ENCODE results near the gene C1QTNF2.
"Not testable (repeated sequence)": the region's sequence is repeated elsewhere in the genome, so short reads cannot be mapped to it uniquely, and the experiment has no call there.

Gene C1QTNF2

GRCh38 chr5:160341309-160341870 lies 29.0 kb downstream of the C1QTNF2 start:
- no peak for DNase-seq (ENCODE audit: low read depth)

DNA sequence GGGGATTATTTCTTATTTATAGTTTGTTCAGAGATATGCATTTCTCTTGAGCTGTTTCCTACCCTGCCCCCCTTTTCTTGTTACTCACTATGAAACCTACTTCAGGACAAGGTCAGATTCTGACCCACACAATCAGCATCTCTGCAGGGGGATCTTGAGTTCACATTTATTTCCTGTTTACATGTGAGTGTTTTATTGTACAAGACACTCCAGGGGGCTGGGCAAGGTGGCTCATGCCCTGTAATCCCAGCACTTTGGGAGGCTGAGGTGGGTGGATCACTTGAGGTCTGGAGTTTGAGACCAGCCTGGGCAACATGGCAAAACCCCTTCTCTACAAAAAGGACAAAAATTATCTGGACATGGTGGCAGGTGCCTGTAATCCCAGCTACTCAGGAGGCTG lies 29.9 kb downstream of the C1QTNF2 start:
- DNase-seq (ENCODE audit: low read depth): not testable (repeated sequence)

GRCh38 chr5:160339406-160340130 lies 30.9 kb downstream of the C1QTNF2 start:
- DNase-seq (ENCODE audit: low read depth): no peak

DNA sequence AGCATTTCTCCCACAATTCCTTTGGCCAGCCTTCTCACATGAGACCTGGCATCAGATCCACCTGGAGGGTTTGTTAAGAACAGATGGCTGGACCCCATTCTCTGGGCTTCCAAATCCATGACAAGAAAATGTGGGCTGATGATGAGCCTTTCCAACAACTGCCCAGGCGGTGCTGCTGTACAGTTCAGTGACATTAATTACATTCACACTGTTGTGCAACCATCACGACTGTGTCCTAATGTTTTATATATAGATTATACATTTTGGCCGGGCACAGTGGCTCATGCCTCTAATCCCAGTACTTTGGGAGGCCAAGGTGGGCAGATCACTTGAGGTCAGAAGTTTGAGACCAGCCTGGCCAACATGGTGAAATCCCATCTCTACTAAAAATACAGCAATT lies 35.7 kb downstream of the C1QTNF2 start:
- DNase-seq (ENCODE audit: low read depth): not testable (repeated sequence)

- DNase-seq (ENCODE audit: low read depth): no peak
These were observed 36.7 kb downstream of the C1QTNF2 start for GRCh38 chr5:160333721-160334120.

DNA sequence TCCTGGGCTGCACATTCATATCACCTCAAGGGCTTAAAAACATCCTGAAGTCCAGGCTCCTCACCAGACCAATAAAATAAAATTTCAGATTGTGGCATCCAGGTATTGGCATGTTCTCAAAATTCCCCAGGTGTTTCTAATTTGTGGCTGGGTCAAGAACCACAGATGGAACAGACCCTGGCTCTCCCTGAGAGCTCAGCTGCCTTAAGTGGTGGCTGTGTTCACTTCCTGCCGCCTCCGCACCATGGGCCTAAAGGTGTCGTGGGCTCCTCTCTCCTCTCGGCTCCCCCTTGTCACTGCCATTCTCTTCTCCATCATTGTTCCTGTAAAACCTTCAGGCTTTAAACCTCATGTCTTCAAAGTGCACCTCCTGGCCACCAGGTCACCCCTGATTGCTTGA lies 40.2 kb downstream of the C1QTNF2 start:
- no peak for DNase-seq (ENCODE audit: low read depth)

DNA sequence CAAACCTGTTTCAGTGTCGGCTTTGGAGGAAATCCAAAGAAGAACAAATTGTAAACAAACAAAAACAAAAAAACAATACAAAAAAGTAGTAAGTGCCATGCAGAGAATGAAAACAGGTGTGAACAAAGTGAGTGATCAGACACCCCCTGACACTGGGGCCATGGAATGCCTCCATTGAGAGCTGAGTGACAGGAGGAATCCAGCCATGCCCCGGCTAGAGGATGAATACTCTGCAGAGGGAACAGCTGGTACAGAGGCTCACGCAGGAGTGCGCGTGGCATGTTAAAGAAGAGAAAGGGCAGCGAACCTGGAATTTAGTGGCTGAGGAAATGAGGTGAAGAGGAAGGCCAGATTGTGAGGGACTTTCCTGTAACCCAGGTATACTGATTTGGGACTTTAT lies 42.6 kb downstream of the C1QTNF2 start:
- no peak for DNase-seq (ENCODE audit: low read depth)

GRCh38 chr5:160326981-160327380 lies 43.4 kb downstream of the C1QTNF2 start:
- DNase-seq (ENCODE audit: low read depth): no peak

DNA sequence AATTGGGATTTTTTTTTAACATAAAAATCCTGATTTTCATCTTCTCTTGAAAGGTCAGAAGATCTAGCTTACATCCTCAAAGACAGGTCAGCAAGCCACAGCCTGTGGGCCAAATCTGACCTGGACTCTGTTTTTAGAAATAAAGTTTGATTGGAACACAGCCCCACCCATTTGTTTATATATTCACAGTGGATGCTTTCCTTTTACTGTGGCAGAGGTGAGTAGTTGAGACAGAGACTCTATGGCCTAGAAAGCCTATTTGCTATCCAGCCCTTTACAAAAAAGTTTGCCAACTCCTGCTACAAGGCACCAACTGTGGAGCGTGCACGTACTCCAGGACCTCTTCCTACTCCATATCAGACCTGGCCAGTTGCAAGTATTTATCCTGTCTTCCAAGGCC lies 44.7 kb downstream of the C1QTNF2 start:
- no peak for DNase-seq (ENCODE audit: low read depth)

DNA sequence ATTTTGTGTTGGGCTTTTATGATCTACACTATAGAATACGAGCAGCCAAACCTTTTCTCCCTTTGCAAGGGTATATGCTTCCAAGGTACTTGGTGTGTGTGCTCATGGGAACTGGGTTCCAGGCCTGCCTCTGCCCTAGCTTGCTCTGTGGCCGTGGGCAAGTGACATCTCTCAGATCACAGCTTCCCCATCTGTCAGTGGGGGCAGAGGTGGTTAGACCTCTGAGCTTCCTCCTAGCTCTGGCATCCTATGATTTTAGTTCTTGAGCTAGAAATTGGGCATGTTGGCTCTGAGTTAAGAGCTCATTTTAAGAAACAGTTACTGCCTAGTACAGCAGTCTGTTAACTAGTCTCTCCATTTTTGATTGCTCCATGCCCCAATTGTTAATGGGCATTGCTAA lies 45.5 kb downstream of the C1QTNF2 start:
- no peak for DNase-seq (ENCODE audit: low read depth)

DNA sequence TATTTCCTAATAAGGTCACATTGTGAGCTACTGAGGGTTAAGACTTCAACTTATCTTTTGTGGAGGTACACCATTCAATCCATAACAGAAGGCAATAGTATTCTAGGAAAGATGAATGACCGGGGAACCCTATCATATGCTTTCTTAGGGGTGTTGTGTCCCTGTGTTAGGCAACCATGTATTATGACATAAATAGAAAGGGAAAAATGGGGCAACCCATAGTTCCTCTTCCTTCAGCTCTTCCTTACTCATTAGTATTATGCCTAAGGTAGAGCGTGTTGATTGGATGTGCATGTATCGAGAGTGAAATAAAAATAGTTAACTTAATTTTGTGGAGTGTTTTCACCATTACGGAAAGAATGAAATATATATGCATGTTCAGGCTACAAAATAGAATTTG lies 52.0 kb downstream of the C1QTNF2 start:
- DNase-seq (ENCODE audit: low read depth): no peak

DNA sequence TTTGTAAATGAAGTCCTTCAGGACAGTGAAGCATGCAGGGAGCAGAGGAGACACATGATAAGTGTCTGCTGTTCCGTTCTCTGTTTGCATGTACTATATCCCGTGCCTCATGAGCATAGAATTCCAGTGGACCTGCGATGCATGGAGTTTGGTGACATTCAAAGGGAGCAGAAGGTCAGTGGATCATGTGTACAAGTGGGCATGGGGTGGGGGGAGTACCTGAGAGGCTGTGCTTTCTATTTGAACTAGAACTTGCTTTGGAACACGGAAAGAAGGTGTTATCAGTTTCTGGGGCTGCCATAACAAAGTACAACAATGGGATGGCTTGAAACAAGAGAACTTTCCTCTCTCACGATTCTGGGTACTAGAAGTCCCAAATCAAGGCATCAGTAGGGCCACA lies 53.0 kb downstream of the C1QTNF2 start:
- no peak for DNase-seq (ENCODE audit: low read depth)

GRCh38 chr5:160315968-160316367 lies 54.5 kb downstream of the C1QTNF2 start:
- DNase-seq (ENCODE audit: low read depth): no peak

DNA sequence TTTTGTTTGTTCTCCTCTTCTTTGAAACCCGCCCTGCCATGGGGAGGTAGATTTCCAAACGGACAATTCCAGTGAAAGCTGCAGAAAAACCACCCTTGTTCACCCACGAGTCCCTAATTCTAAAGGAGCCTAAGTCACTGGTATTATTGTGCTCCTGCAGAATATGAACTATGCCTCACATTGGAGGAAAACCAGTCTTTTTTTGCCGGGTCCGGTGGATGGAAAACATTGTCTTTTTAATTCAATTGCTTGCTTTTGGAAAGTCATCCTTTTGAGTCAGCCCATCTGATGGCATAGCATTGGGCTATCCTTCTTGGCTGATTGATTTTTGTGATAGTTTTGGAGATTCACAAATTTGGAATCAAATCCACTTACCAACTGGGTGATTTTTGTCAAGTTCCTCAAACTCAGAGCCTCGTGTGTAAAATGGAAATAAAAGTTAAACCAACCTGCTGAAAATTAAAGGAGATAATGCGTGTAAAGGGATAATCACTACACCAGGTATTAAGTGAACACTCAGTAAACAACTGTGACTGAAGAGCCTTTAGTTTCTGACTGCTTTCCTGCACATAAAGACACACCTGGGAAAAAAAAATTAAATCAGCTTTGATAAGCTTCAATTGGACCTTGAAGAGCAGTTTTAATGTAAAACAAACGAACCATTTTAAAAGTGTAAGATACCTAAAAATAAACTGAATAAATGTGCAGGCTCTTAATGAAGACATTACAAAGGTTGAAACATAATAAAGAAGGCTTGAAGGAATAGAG lies 57.3 kb downstream of the C1QTNF2 start:
- no peak for DNase-seq (ENCODE audit: low read depth)

GRCh38 chr5:160312134-160312959 lies 58.1 kb downstream of the C1QTNF2 start, which contains the start of gene CCNJL:
TSS of gene CCNJL (minus strand) at chr5:160312564. CDS start at chr5:160311923, 641 bp downstream.
- no peak for DNase-seq (ENCODE audit: low read depth)

DNA sequence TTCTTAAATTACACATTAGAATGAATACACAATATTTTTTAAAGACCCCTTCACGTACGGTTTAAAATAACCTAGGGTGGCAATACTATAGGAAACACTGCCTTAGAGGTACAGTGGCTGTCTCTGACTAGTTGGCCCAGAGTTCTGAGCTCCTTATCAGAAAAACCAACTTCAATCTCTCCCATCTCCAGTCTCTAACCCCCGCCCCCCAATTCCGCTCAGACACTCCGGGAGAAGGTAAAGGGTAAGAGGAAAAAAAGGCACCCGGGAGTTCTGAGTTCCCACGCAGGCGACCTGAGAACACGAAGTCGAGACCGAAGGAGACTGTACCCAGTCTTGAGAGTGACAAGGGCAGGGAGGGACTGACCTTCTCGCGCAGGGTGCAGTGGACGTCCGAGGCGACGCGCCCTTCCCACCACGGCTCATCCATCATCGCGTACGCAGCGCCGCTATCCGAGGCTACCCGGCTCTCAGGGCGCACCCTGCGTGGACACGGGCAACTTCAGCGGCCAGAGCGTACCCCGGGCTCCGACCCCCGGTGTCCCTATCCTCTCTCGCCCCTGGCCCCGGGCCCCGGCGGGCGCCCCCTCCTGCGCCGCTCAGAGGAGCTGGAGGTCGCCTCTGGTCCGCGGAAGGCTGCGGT lies 58.8 kb downstream of the C1QTNF2 start:
- no peak for DNase-seq (ENCODE audit: low read depth)

DNA sequence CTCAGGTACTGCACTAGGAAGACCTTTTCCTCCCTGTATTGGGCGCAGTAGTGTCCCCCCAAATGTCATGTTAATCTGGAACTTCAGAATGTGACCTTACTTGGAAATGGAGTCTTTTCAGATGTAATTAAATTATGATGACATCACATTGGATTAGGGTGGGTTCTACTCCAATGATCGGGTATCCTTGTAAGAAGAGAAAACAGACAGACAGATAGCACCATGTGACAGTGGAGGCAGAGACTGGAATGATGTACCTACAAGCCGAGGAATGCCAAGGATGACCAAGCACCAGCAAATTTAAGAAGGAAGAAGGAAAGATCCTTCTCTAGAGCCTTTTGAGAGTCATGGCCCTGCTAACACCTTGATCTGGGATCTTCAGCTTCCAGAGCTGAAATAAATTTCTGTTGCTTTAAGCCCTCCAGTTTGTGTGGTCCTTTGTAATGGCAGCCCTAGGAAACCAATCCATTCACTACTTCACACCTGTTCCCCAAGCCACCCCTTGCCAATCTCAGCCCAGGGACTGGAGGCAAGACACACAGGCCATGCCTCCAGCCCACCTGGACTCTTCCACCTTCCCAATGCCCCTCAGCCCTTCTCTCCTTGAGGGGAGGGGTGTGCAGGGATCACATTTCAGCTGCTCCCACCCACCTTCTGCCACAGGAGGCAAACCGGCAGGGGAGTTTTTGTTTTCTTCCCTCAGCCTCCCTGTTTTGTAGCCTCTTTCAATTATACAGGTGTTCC lies 59.7 kb downstream of the C1QTNF2 start:
- DNase-seq (ENCODE audit: low read depth): no peak

GRCh38 chr5:160310140-160310539 lies 60.3 kb downstream of the C1QTNF2 start:
- DNase-seq (ENCODE audit: low read depth): no peak

- no peak for DNase-seq (ENCODE audit: low read depth)
These were observed 63.7 kb downstream of the C1QTNF2 start for GRCh38 chr5:160306696-160307095.

- no peak for DNase-seq (ENCODE audit: low read depth)
These were observed 65.1 kb downstream of the C1QTNF2 start for GRCh38 chr5:160305319-160305718.

GRCh38 chr5:160303690-160304089 lies 66.7 kb downstream of the C1QTNF2 start:
- DNase-seq (ENCODE audit: low read depth): no peak
